ENCODE measurements around the gene POU6F1. TPM values are rescaled to one million over a fixed set of nuclear protein-coding genes. Genes with fewer than 3 reads are reported as not detected.
A peak's percentile ranks its signal among the peaks of the same experiment; 100 is the strongest.

POU6F1 gene
- total and polyA plus RNA-seq, 10 of the 15 experiments (the other 5 are each of a cell fraction or from before 2014, with no cell fraction given): 0.26 to 4.2 (median 1.2) TPM

GRCh38 chr12:51172515-51173431, 45.1 kb downstream of the POU6F1 start, which contains the start of gene TFCP2 (continued):
- TF ChIP-seq, protein P1, sequence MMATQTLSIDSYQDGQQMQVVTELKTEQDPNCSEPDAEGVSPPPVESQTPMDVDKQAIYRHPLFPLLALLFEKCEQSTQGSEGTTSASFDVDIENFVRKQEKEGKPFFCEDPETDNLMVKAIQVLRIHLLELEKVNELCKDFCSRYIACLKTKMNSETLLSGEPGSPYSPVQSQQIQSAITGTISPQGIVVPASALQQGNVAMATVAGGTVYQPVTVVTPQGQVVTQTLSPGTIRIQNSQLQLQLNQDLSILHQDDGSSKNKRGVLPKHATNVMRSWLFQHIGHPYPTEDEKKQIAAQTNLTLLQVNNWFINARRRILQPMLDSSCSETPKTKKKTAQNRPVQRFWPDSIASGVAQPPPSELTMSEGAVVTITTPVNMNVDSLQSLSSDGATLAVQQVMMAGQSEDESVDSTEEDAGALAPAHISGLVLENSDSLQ (IDR thresholded peaks at IDR 0.05): peak; percentile 92

GRCh38 chr12:51171884-51172514, 45.9 kb downstream of the POU6F1 start:
- 2% methylated on average over 16 of the region's 16 CpGs for WGBS (ENCODE audit: insufficient coverage, insufficient replicate concordance, low lambda C conversion rate, missing lambda C conversion rate)
- peak overlapping the region; percentile 95 for H3K27ac ChIP-seq (ENCODE audit: control insufficient read depth, insufficient read depth)
- DNase-seq (ENCODE audit: low read depth, low spot score) (peak; percentile 17), ATAC-seq (peak; percentile 34), FAIRE-seq (no peak)
- H3K79me2 ChIP-seq (ENCODE audit: control insufficient read depth, insufficient read depth, low read length): peaks cover 54% of the 10 kb centered on the region
- no peaks in the 10 kb centered on the region for H3K9me3 ChIP-seq (replicated peaks; ENCODE audit: control insufficient read depth, insufficient read depth, low read length)
- H3K4me2 ChIP-seq (ENCODE audit: control insufficient read depth, insufficient read depth): peak overlapping the region; percentile 92
- H3K36me3 ChIP-seq (ENCODE audit: control insufficient read depth in 2 of 2, insufficient read depth in 2 of 2, low read length in 1 of 2): no peaks in the 10 kb centered on the region; a peak in 1 of 4 replicates
- SMC1A ChIA-PET (ENCODE audit: uncharacterized antibody, unreplicated experiment): interaction anchor here (0.9 to 1.6 kb wide), 9 partner anchors 13 to 407 kb away, joined by 3 to 6 read pairs (median 3); no protein-coding TSS in a partner anchor
- peak overlapping the region; percentile 97 for H3K4me3 ChIP-seq
- in situ Hi-C loops (cut with MboI): no loop called here
- no peaks in the 10 kb centered on the region for H4K20me1 ChIP-seq (ENCODE audit: control insufficient read depth, insufficient read depth)
- peak overlapping the region; percentile 76 for H3K9ac ChIP-seq (ENCODE audit: control insufficient read depth, insufficient read depth, low read length)
- RAD21 ChIA-PET (ENCODE audit: unreplicated experiment): interaction anchor here (0.7 to 1.6 kb wide), 4 partner anchors 16 to 69 kb away, joined by 3 to 4 read pairs (median 3); partner anchors contain the start of gene POU6F1
- intact Hi-C loops (cut with micrococcal nuclease; ENCODE audit: unreplicated experiment): loop anchor here (2.0 kb wide), 2 partner anchors 45 to 67 kb away; partner anchors contain the start of gene DAZAP2
- peaks cover 3% of the 10 kb centered on the region; the same call in 1 of the 2 replicates for H3K4me1 ChIP-seq (ENCODE audit: control insufficient read depth, insufficient read depth, low read length)
- CTCF ChIA-PET: interaction anchor here (1.5 to 1.8 kb wide), 3 partner anchors 16 to 46 kb away, joined by 3 to 4 read pairs (median 4); partner anchors contain the start of gene POU6F1
- BruUV-seq (replicated peaks): TSS peak; percentile 70
- H2AFZ ChIP-seq (ENCODE audit: control insufficient read depth, low read depth, low read length): no peak overlapping the region; the same call in 1 of the 2 replicates
- H3K27me3 ChIP-seq (replicated peaks in 1 of 2; ENCODE audit: control insufficient read depth in 2 of 2, insufficient read depth in 2 of 2, low read length in 1 of 2): no peaks in the 10 kb centered on the region
- POLR2A ChIA-PET: interaction anchor here (0.6 to 1.6 kb wide), 3 partner anchors 16 to 409 kb away, joined by 3 to 10 read pairs (median 4); partner anchors contain the start of gene DAZAP2
- no peak for TF ChIP-seq TARDBP (IDR thresholded peaks at IDR 0.05; ENCODE audit: borderline replicate concordance)
- 0 out of 2 replicates have a peak, but pooled peaks have one; percentile 17 for TF ChIP-seq IRF4 (IDR thresholded peaks at IDR 0.05; ENCODE audit: low read depth, low read length)
- TF ChIP-seq NR2C1 (IDR thresholded peaks at IDR 0.05): no peak; the same call in 1 of the 2 replicates
- no peak for TF ChIP-seq FOXK2 (IDR thresholded peaks at IDR 0.05)
- TF ChIP-seq ZSCAN29 (IDR thresholded peaks at IDR 0.05): no peak
- 0 out of 2 replicates have a peak, but pooled peaks have one; percentile 14 for TF ChIP-seq JUNB (IDR thresholded peaks at IDR 0.05)
- TF ChIP-seq, protein P2, sequence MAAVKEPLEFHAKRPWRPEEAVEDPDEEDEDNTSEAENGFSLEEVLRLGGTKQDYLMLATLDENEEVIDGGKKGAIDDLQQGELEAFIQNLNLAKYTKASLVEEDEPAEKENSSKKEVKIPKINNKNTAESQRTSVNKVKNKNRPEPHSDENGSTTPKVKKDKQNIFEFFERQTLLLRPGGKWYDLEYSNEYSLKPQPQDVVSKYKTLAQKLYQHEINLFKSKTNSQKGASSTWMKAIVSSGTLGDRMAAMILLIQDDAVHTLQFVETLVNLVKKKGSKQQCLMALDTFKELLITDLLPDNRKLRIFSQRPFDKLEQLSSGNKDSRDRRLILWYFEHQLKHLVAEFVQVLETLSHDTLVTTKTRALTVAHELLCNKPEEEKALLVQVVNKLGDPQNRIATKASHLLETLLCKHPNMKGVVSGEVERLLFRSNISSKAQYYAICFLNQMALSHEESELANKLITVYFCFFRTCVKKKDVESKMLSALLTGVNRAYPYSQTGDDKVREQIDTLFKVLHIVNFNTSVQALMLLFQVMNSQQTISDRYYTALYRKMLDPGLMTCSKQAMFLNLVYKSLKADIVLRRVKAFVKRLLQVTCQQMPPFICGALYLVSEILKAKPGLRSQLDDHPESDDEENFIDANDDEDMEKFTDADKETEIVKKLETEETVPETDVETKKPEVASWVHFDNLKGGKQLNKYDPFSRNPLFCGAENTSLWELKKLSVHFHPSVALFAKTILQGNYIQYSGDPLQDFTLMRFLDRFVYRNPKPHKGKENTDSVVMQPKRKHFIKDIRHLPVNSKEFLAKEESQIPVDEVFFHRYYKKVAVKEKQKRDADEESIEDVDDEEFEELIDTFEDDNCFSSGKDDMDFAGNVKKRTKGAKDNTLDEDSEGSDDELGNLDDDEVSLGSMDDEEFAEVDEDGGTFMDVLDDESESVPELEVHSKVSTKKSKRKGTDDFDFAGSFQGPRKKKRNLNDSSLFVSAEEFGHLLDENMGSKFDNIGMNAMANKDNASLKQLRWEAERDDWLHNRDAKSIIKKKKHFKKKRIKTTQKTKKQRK (IDR thresholded peaks at IDR 0.05; ENCODE audit: low read depth, low read length): no peak
- TF ChIP-seq POU2F2 (IDR thresholded peaks at IDR 0.05; ENCODE audit: borderline replicate concordance, low read depth, low read length): no peak
- no peak for TF ChIP-seq ZBED1 (IDR thresholded peaks at IDR 0.05; ENCODE audit: borderline replicate concordance)
- TF ChIP-seq PAX5 (IDR thresholded peaks at IDR 0.05; ENCODE audit: borderline replicate concordance, low read depth, low read length): no peak
- no peak for TF ChIP-seq KLF5 (IDR thresholded peaks at IDR 0.05; ENCODE audit: partially characterized antibody)
- peak; percentile 51 to 59 for TF ChIP-seq IKZF2 (IDR thresholded peaks at IDR 0.05)
